Activated CD8-positive, alpha-beta memory T cell treated with anti-CD3 and anti-CD28 coated beads, Interleukin-2, amount 50 U/mL, for 1 hour (primary cell): ENCODE results near the gene SETD5.

Experiments used
- DNase-seq: peaks from one replicate; pipeline ENCODE4 v3.0.0-alpha.2; 2020; ENCODE audit errors: extremely low read depth

Gene SETD5

GRCh38 chr3:9409981-9410854 is 12.8 kb downstream of the SETD5 start:
- DNase-seq = no peak

DNA sequence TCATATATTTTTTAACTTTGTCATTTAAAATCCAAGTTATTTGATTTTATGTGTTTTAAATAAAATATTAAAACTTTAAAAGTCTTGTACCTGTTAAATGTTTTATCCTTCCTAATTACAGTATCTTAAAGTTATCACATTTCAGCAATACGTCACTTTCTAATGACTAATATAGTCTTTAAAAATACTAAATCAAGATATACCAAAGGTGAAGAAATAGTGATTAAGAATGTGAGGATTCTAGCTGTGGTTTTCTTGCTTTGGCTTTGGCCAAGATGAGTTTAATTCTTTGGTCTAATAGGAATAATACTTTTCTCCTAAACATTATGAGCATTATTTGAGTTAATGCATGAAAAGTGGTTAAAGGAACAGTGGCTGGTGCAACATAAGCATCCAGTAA is 13.9 kb downstream of the SETD5 start:
- DNase-seq = no peak

- DNase-seq = no peak
These were observed 14.9 kb downstream of the SETD5 start for GRCh38 chr3:9412293-9412692.

- DNase-seq = no peak
These were observed 17.4 kb downstream of the SETD5 start for GRCh38 chr3:9414826-9415225.

- DNase-seq = no peak
These were observed 18.2 kb downstream of the SETD5 start for GRCh38 chr3:9415485-9416138.

DNA sequence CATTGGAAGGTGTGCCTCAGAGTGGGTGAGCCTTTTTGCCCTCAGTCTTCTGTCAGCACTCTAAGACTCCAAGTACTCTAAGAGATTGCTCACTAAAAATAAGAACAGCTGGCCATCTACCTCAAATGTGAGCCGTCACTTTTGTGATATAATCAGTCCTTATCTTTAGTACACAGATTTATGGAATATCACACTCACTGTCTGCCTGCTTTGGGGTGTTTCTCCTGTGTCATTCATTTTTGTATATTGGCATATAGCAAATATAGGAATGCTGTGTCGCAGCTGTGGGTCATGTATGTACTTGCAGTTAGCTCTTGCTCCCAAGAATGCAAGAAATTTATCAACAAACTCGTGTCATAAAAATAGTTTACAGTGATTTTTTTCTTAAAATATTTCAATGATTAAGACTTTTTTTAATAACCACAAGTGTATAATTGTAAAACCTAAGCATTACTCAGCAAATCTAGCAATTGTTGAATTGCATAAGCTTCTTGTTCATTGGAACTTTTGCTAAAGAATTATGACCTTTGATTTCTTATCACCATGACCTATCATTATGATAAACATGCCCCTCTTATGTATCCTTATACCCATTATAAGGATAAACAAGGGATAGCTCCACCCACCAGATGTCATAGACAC is 18.8 kb downstream of the SETD5 start:
- DNase-seq = no peak

- DNase-seq = no peak
These were observed 23.6 kb downstream of the SETD5 start for GRCh38 chr3:9420850-9421549.

DNA sequence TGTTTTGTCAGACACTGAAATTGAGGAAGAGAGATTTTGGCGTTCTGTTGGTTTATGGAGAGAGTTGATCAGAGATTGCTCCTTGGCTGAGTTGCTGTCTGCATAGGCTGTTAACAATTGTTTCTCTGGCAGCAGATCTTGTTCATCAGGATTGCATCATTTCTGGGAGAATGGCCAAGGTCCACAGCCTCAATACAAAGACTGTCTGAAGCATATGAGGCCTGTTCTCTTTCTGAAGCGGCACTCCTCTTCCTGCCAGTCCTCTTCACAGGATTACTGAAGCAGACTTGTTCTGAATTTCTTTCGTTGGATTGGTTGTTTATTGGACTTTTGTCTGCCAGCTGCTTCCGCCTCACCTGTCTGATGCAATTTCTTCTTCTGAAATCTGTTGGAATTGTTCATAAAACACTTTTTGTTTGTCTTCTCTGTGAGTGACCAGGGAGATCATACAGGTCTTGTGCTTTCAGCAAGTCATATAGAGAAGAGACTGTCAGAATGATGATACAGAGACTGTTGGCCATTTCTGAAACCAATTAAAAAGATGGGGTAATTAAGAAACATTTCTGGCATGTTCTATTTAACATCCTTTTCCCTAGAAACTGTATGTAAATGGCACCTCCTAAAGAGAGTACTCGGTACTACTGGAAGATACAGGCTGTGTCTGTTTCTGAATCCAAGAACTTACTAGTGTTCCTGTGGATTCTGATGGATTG is 25.5 kb downstream of the SETD5 start:
- DNase-seq = no peak

- no peak for DNase-seq
These were observed 31.0 kb downstream of the SETD5 start for GRCh38 chr3:9428411-9428810.

GRCh38 chr3:9430733-9431132 is 33.3 kb downstream of the SETD5 start:
- DNase-seq = no peak

DNA sequence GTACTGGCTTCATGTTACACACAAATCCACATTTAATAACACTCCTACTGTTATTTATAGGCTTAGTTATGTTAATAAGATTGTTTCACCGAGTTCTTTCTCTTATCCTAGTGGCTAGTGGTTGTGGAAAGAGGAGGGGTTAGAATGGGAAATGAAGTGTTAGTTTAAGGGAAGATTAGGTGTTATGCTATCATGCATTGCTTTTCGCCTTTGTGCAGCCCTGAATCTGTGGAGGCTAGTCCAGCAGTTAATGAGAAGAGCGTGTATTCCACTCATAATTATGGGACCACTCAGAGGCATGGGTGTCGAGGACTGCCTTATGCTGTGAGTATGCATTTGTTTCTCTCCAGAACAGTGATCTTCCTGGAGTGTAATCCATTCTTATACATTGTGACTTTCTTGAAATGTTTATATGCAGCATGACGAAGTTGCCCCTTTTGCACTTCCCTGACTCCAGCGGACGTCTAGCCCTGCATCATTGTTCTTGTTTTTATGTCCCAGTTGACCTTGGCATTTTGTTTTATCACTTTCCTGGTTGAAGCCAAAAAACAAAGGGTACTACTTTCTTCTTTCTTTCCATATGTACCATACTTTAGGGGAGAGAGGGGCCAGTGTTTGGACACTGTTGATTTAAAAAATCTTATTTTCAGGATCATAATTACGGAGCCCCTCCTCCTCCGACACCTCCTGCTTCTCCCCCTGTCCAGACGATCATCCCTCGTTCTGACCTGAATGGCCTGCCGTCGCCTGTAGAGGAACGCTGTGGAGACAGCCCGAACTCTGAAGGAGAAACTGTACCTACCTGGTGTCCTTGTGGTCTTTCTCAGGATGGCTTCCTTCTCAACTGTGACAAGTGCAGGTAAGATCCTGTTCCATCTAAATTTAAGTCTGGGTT is 36.5 kb downstream of the SETD5 start:
- DNase-seq = no peak

DNA sequence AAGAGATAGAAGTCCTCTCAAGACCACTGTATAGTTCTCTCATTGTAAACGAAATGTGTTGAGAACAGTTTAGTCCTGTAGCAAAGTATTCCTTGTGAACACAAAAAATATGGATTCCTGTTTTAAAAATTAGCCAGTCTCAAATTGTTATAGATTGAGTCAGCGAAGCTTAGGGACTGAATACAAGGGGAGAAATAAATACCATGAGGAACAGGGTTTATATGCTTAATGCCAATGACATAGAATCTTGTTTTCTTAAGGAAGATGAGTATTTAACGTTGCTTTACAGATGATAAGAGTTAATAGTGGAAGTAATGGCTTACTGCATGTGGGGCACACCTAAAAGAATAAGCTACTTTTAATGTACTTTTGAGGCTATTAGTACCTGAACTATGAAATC is 37.9 kb downstream of the SETD5 start:
- DNase-seq = no peak

GRCh38 chr3:9439331-9439730 is 41.9 kb downstream of the SETD5 start:
- DNase-seq = no peak

- DNase-seq = no peak
These were observed 44.2 kb downstream of the SETD5 start for GRCh38 chr3:9441501-9442221.

- DNase-seq = no peak
These were observed 50.7 kb downstream of the SETD5 start for GRCh38 chr3:9448071-9448470.

GRCh38 chr3:9448643-9449042 is 51.2 kb downstream of the SETD5 start:
- DNase-seq = no peak

- no peak for DNase-seq
These were observed 52.7 kb downstream of the SETD5 start for GRCh38 chr3:9450126-9450525.

DNA sequence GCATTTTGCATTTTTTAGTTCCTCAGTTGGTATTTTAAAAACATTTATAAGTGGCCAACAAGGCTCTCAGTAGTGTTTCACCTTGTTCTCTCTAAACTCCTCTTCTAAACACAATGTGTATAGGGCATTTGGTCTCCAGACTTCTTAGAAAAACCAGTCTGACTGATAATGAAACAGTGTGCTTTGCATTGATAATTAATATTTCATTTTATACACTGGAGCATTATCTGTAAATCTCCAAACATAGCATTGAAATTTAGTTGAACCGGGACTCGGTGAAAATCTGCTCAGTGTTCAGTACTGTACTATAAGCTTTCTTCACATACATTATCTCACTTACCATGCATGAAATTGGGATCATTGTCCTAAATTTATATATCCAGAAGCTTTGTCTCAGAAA is 53.6 kb downstream of the SETD5 start:
- no peak for DNase-seq

GRCh38 chr3:9452417-9452816 is 55.0 kb downstream of the SETD5 start:
- no peak for DNase-seq

DNA sequence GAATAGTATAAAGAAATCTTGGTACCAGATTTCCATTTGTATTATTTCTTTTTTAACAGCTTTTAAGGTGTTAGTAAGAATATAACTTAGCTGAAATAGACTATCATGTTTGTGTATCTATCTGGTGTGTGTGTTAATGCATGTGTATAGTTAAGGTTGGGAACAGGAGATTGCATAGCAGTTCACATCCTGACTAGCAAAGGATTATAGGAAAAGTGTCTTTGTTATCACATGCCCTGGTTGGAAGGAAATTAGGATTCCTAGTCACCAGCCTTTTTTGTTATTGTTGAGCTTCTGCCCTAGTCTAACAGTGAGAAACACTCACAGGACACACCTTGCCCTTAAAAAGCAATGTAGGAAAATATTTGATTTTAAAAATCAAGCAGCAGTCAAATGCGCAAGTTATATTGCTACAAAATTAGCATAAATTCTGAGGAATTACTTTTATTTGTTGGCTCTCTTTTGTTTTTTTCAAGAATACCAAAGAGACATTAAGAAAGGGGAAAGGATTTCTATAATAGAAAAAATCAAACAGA is 58.2 kb downstream of the SETD5 start:
- no peak for DNase-seq
